NCI-H146 (cell line): ENCODE measurements around the gene DOCK2.
"Not testable (repeated sequence)": the region's sequence is repeated elsewhere in the genome, so short reads cannot be mapped to it uniquely, and the experiment has no call there.

Experiments
- DNase-seq: peaks from one replicate; lab custom pipeline; 2025; lab: John Stamatoyannopoulos, UW

DOCK2 gene

GRCh38 chr5:170056561-170057267 lies 419.6 kb downstream of the DOCK2 start:
- DNase-seq: no peak

GRCh38 chr5:170057311-170057710 lies 420.2 kb downstream of the DOCK2 start:
- no peak for DNase-seq

GRCh38 chr5:170059221-170059620 lies 422.1 kb downstream of the DOCK2 start:
- no peak for DNase-seq

- no peak for DNase-seq
Measured at GRCh38 chr5:170067152-170067551, 430.1 kb downstream of the DOCK2 start.

- no peak for DNase-seq
Measured at GRCh38 chr5:170067574-170068170, 430.6 kb downstream of the DOCK2 start.

GRCh38 chr5:170069512-170069911 lies 432.4 kb downstream of the DOCK2 start:
- no peak for DNase-seq

- DNase-seq: no peak
Measured at GRCh38 chr5:170070556-170071412, 433.7 kb downstream of the DOCK2 start.

- no peak for DNase-seq
Measured at GRCh38 chr5:170071748-170072147, 434.7 kb downstream of the DOCK2 start.

- DNase-seq: no peak
Measured at GRCh38 chr5:170075696-170076095, 438.6 kb downstream of the DOCK2 start.

- no peak for DNase-seq
Measured at GRCh38 chr5:170076211-170076610, 439.1 kb downstream of the DOCK2 start.

- DNase-seq: no peak
Measured at GRCh38 chr5:170076739-170077138, 439.7 kb downstream of the DOCK2 start.

- no peak for DNase-seq
Measured at GRCh38 chr5:170077526-170077925, 440.5 kb downstream of the DOCK2 start.

- no peak for DNase-seq
Measured at GRCh38 chr5:170078458-170078857, 441.4 kb downstream of the DOCK2 start.

- DNase-seq: no peak
Measured at GRCh38 chr5:170078931-170079330, 441.9 kb downstream of the DOCK2 start.

GRCh38 chr5:170080217-170080616 lies 443.1 kb downstream of the DOCK2 start:
- no peak for DNase-seq

GRCh38 chr5:170080786-170081445 lies 443.8 kb downstream of the DOCK2 start:
- DNase-seq: no peak

- DNase-seq: no peak
Measured at GRCh38 chr5:170081616-170082015, 444.5 kb downstream of the DOCK2 start.

GRCh38 chr5:170082701-170083100 lies 445.6 kb downstream of the DOCK2 start:
- no peak for DNase-seq

- DNase-seq: no peak
Measured at GRCh38 chr5:170087168-170087817, 450.2 kb downstream of the DOCK2 start.

- no peak for DNase-seq
Measured at GRCh38 chr5:170092455-170093101, 455.5 kb downstream of the DOCK2 start.

GRCh38 chr5:170094329-170094728 lies 457.3 kb downstream of the DOCK2 start:
- DNase-seq: not testable (repeated sequence)
